GM18951 (cell line): ENCODE data around the gene CAVIN2.

ENCODE experiments used
- POLR2A ChIP-seq: IDR thresholded peaks from 4 replicates; pipeline ENCODE4 v1.6.1; 2011; ENCODE audit warnings: mild to moderate bottlenecking; ENCODE audit not compliant: insufficient read length, insufficient read depth; ENCODE audit errors: extremely low read depth
- in situ Hi-C: fragments of 300-500 bp; cut with MboI; formaldehyde crosslinking; loops from one replicate; pipeline ENCODE4 v1.12.0; 2022; ENCODE audit warnings: low sequenced_read_pairs, mixed read lengths, inconsistent platforms; ENCODE audit not compliant: unreplicated experiment

CAVIN2 gene

GRCh38 chr2:191831410-191831994, 15.4 kb downstream of the CAVIN2 start:
- no peak for TF ChIP-seq POLR2A
- in situ Hi-C loops = no loop called here

- TF ChIP-seq POLR2A = no peak
- in situ Hi-C loops = no loop called here
Measured at GRCh38 chr2:191824398-191824797, 22.5 kb downstream of the CAVIN2 start.

GRCh38 chr2:191821078-191821477, 25.8 kb downstream of the CAVIN2 start:
- TF ChIP-seq POLR2A = no peak
- in situ Hi-C loops = no loop called here

- in situ Hi-C loops = loop anchor here (10.0 kb wide), 1 partner anchor 346 kb away; no protein-coding TSS in a partner anchor
- no peak for TF ChIP-seq POLR2A
Measured at GRCh38 chr2:191818725-191819350, 28.1 kb downstream of the CAVIN2 start.

GRCh38 chr2:191818133-191818532, 28.8 kb downstream of the CAVIN2 start:
- TF ChIP-seq POLR2A = no peak
- in situ Hi-C loops = loop anchor here (10.0 kb wide), 1 partner anchor 347 kb away; no protein-coding TSS in a partner anchor

- no peak for TF ChIP-seq POLR2A
- in situ Hi-C loops = loop anchor here (10.0 kb wide), 1 partner anchor 350 kb away; no protein-coding TSS in a partner anchor
Measured at GRCh38 chr2:191815010-191815409, 31.9 kb downstream of the CAVIN2 start.

GRCh38 chr2:191813943-191814342, 32.9 kb downstream of the CAVIN2 start:
- in situ Hi-C loops = loop anchor here (10.0 kb wide), 1 partner anchor 351 kb away; no protein-coding TSS in a partner anchor
- TF ChIP-seq POLR2A = no peak

- in situ Hi-C loops = loop anchor here (10.0 kb wide), 1 partner anchor 353 kb away; no protein-coding TSS in a partner anchor
Measured at GRCh38 chr2:191811807-191812602, 34.9 kb downstream of the CAVIN2 start.

GRCh38 chr2:191806396-191806795, 40.5 kb downstream of the CAVIN2 start:
- TF ChIP-seq POLR2A = no peak
- in situ Hi-C loops = no loop called here

More at GRCh38 chr2:191811807-191812602, 34.9 kb downstream of the CAVIN2 start:
- no peak for TF ChIP-seq POLR2A

GRCh38 chr2:191804766-191805165, 42.1 kb downstream of the CAVIN2 start:
- in situ Hi-C loops = no loop called here
- TF ChIP-seq POLR2A = no peak

- in situ Hi-C loops = no loop called here
- no peak for TF ChIP-seq POLR2A
Measured at GRCh38 chr2:191803007-191803406, 43.9 kb downstream of the CAVIN2 start.

- in situ Hi-C loops = no loop called here
- no peak for TF ChIP-seq POLR2A
Measured at GRCh38 chr2:191802180-191802579, 44.7 kb downstream of the CAVIN2 start.

- TF ChIP-seq POLR2A = no peak
- in situ Hi-C loops = no loop called here
Measured at GRCh38 chr2:191800874-191801273, 46.0 kb downstream of the CAVIN2 start.
